NCI-H1105 treated with DMSO at 0.1 percent for 48 hours (cell line): ENCODE data around the gene PAGE2.
"Not testable (repeated sequence)": the region's sequence is repeated elsewhere in the genome, so short reads cannot be mapped to it uniquely, and the experiment has no call there.

Experiments used
- DNase-seq: peaks from one replicate; lab custom pipeline; 2025; lab: John Stamatoyannopoulos, UW

Gene PAGE2

GRCh38 chrX:55123900-55124299 is 35.1 kb downstream of the PAGE2 start:
- DNase-seq: no peak

- DNase-seq: no peak
Measured at GRCh38 chrX:55127692-55128091, 38.9 kb downstream of the PAGE2 start.

- DNase-seq: no peak
Measured at GRCh38 chrX:55129361-55129760, 40.5 kb downstream of the PAGE2 start.

- DNase-seq: no peak
Measured at GRCh38 chrX:55130481-55130880, 41.7 kb downstream of the PAGE2 start.

GRCh38 chrX:55132416-55132815 is 43.6 kb downstream of the PAGE2 start:
- DNase-seq: no peak

GRCh38 chrX:55135171-55135570 is 46.4 kb downstream of the PAGE2 start:
- DNase-seq: peak; percentile 13

GRCh38 chrX:55140800-55141199 is 52.0 kb downstream of the PAGE2 start:
- not testable (repeated sequence) for DNase-seq
